Heart right ventricle (tissue), 16 donors: ENCODE measurements around the gene TCEA2. TPM values are rescaled to one million over a fixed set of nuclear protein-coding genes. Genes with fewer than 3 reads are reported as not detected.

Source experiments
- ATAC-seq, 8 donors: fragments of 200-7000 bp; cut with Tn5 transposase; one replicate each; pipeline ENCODE4 v1.9.1; 2020; ENCODE audit warnings: mild to moderate bottlenecking in 8 of 8, moderate library complexity in 8 of 8, moderate number of reproducible peaks in 1 of 8
- DNase-seq, 2 donors: peaks; one replicate each; pipeline ENCODE4 v3.0.0-alpha.2; 2020
- H3K27ac ChIP-seq, 10 donors: fragments of 200-600 bp; sonication (generic) in 2 of 10; one replicate each; pipeline versions ENCODE4 v1.5.0 to v1.8.0; 2020 to 2022; ENCODE audit warnings: mild to moderate bottlenecking in 3 of 10
- H3K27me3 ChIP-seq, 7 donors: fragments of 200-600 bp; one replicate each; pipeline ENCODE4 v1.8.0; 2021 to 2022; ENCODE audit warnings: mild to moderate bottlenecking in 2 of 7
- H3K36me3 ChIP-seq, 9 donors: fragments of 200-600 bp; sonication (generic) in 1 of 9; one replicate each; pipeline versions ENCODE4 v1.5.0 to v1.8.0; 2020 to 2022; ENCODE audit warnings: mild to moderate bottlenecking in 2 of 9
- H3K4me1 ChIP-seq, 9 donors: fragments of 200-600 bp; sonication (generic) in 1 of 9; one replicate each; pipeline versions ENCODE4 v1.5.0 to v1.8.0; 2020 to 2022; ENCODE audit warnings: mild to moderate bottlenecking in 4 of 9
- H3K4me3 ChIP-seq, 10 donors: fragments of 200-600 bp; sonication (generic) in 2 of 10; one replicate each; pipeline versions ENCODE4 v1.5.0 to v1.8.0; 2020 to 2022; ENCODE audit warnings: mild to moderate bottlenecking in 7 of 10, moderate library complexity in 2 of 10
- H3K9me3 ChIP-seq, 11 donors: fragments of 200-600 bp in 10 of 11; sonication (generic) in 2 of 11; one replicate each; pipeline versions ENCODE4 v1.5.0 to v1.8.0; 2013 to 2022; ENCODE audit warnings: mild to moderate bottlenecking in 2 of 11, control low read depth in 1 of 11, moderate library complexity in 1 of 11
- CTCF ChIP-seq, 9 donors: fragments of 200-600 bp; sonication (generic) in 2 of 9; IDR thresholded peaks; one replicate each; pipeline versions ENCODE4 v1.5.0 to v1.8.0; 2021 to 2022; ENCODE audit warnings: antibody characterized with exemption in 9 of 9, mild to moderate bottlenecking in 5 of 9, moderate library complexity in 1 of 9
- WGBS, 2 donors: extraction: QIAGEN DNeasy Blood & Tissue Kit; methylation state at CpG; one replicate each; pipeline ENCODE4 v1.1.7; 2013; ENCODE audit warnings: inconsistent platforms in 1 of 2; 5-methylcytosine and 5-hydroxymethylcytosine counted together
- intact Hi-C, 10 donors: fragments of 100-400 bp; cut with DNase I; formaldehyde crosslinking; loops; one replicate each; pipeline versions ENCODE4 v1.11.1 to v1.14.2; 2022
- polyA plus RNA-seq, 2 donors: library from polyadenylated mRNA; stranded (reverse); fragments of 200-250 nt; gene quantifications; one replicate each; pipeline ENCODE4 v1.2.3, GENCODE V29; 2013
- total RNA-seq, 10 donors: library from RNA; stranded (reverse); fragmentation: NEBNext Ultra II Directional in 3 of 10; extraction: Animal tissue kit (Norgen Biotek cat#: 25700) in 3 of 10; gene quantifications; one replicate each; pipeline versions ENCODE4 v1.2.1 to v1.2.4, GENCODE V29; 2021 to 2023
- donor health status: Arrhythmogenic right ventricular cardiomyopathy.
- donor health status: ischemic (EF 13 %, LVEDD 7.1; RV severe dilation, severe dysfunction).
- donor health status: healthy with polysubstance abuse.
- donor health status: DM: no; HTN: yes; CAD: no.
- donor health status: DM: no; HTN: no; CAD: no.
- donor health status: ischemic (EF 25% LVEDD 6.9; RV normal size, moderate dysfunction).
- donor health status: ischemic (EF 25% LVEDD 5.7; RV mildly dilated, moderate dysfunction).
- donor health status: healthy.
- donor health status: DM: yes; HTN: yes; CAD: no.
- donor health status: Ischemic cardiomyopathy.
- donor health status: ischemic (EF 35%, LVEDD 5.7; RV mildly dilated, moderate dysfunction).
- donor health status: nonischemic (EF 11% LVEDD 7.7; RV severe dilation, severe dysfunction).
- donor health status: DM: yes; HTN: yes; CAD: no.
- donor health status: PGD.
- donor health status: ischemic (EF 29% LVEDD 5.4; RV normal size, mild dysfunction).
- donor health status: nonischemic (EF 23%, LVEDD 6.1; RV moderate dilation, normal function).

TCEA2 gene
- total and polyA plus RNA-seq, 12 donors, result 35.0 to 54.9 (median 44.9) TPM

- no peaks in the 10 kb centered on the region for H3K36me3 ChIP-seq
- H3K27ac ChIP-seq, result no peak overlapping the region
- TF ChIP-seq CTCF (IDR thresholded peaks at IDR 0.05), result no peak
- H3K4me1 ChIP-seq, result no peaks in the 10 kb centered on the region
- DNase-seq (no peak), ATAC-seq (no peak)
- intact Hi-C loops, result no loop called here
- H3K9me3 ChIP-seq, result no peaks in the 10 kb centered on the region
- H3K27me3 ChIP-seq, result peaks cover 0 to 5% (median 0%) of the 10 kb centered on the region in 7 donors
- no peak overlapping the region for H3K4me3 ChIP-seq
- 81 to 82% methylated on average over 18 of the region's 18 CpGs for WGBS, 2 donors
Observed at GRCh38 chr20:64112691-64113443, 49.9 kb downstream of the TCEA2 start.

GRCh38 chr20:64113444-64113775, 50.4 kb downstream of the TCEA2 start:
- H3K4me3 ChIP-seq, result no peak overlapping the region
- H3K9me3 ChIP-seq, result no peaks in the 10 kb centered on the region
- intact Hi-C loops, result no loop called here
- 75 to 76% methylated on average over 6 of the region's 6 CpGs for WGBS, 2 donors
- DNase-seq (no peak), ATAC-seq (no peak)
- H3K27ac ChIP-seq, result no peak overlapping the region
- H3K27me3 ChIP-seq, result peaks cover 0 to 5% (median 0%) of the 10 kb centered on the region in 7 donors
- no peaks in the 10 kb centered on the region for H3K36me3 ChIP-seq
- TF ChIP-seq CTCF (IDR thresholded peaks at IDR 0.05), result no peak
- H3K4me1 ChIP-seq, result no peaks in the 10 kb centered on the region

GRCh38 chr20:64113796-64114355, 50.9 kb downstream of the TCEA2 start:
- Histone ChIP-seq H3K4me1 (no peaks in the 10 kb centered on the region), H3K27ac (no peak overlapping the region), H3K9me3 (no peaks in the 10 kb centered on the region), H3K27me3 (peaks cover 0 to 5% (median 0%) of the 10 kb centered on the region in 7 donors), H3K4me3 (no peak overlapping the region), H3K36me3 (no peaks in the 10 kb centered on the region)
- intact Hi-C loops, result no loop called here
- TF ChIP-seq CTCF (IDR thresholded peaks at IDR 0.05), result no peak
- ATAC-seq (no peak), DNase-seq (no peak)
- WGBS, 2 donors, result 80 to 81% methylated on average over 13 of the region's 13 CpGs

GRCh38 chr20:64114356-64114971, 51.5 kb downstream of the TCEA2 start:
- H3K4me1 ChIP-seq, result no peaks in the 10 kb centered on the region
- DNase-seq (no peak), ATAC-seq (no peak)
- H3K36me3 ChIP-seq, result no peaks in the 10 kb centered on the region
- intact Hi-C loops, result no loop called here
- no peaks in the 10 kb centered on the region for H3K9me3 ChIP-seq
- H3K4me3 ChIP-seq, result no peak overlapping the region
- 78 to 79% methylated on average over 14 of the region's 14 CpGs for WGBS, 2 donors
- H3K27me3 ChIP-seq, result peaks cover 0 to 5% (median 0%) of the 10 kb centered on the region in 7 donors
- no peak overlapping the region for H3K27ac ChIP-seq
- TF ChIP-seq CTCF (IDR thresholded peaks at IDR 0.05), result no peak
